Stimulated activated CD4-positive, alpha-beta T cell treated with anti-CD3 and anti-CD28 coated beads, Interleukin-12 subunit alpha, Interleukin-12 subunit beta, amount 100 ng/mL, for 24 hours (primary cell): Measurements from ENCODE around the gene TBC1D24.
A peak's percentile ranks its signal among the peaks of the same experiment; 100 is the strongest.

ENCODE experiments used
- DNase-seq, 2 experiments: peaks; one replicate each; pipeline ENCODE4 v3.0.0-alpha.2; 2020; ENCODE audit warnings: low read depth in 2 of 2

TBC1D24 gene

DNA sequence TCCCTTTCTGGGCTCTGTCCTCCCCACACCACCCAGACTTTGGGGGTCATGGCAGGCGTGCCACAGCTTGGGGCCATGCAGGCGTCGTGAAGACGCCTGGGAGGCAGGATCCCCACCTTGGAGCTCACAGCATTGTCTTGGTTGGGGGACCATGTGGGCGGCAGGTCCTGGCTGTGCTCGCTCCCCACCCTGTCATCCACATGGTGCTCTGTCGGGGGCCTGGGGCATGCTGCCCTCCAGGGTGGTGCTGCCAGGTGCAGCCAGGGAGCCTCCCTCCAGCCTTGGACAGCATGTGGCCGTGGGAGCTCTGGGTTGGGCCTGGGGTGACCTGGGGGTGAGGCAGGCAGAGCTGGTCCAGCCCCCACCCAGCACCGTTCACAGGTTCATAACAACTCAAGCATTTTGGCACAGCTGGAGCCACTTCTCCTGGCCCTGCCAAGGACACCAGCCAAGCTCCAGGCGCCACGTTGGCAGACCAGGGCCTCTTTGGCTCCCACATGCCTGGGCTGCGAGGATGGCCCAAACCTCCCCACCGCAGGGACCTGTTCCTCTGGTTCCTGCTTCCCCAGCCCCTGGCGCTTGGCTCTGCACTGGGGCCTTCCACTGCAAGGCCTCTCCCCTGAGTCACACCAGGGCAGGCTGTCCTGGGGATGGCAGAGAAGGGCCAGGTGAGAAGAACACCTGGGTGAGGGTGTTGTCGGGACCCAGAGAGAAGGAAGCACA, 23.8 kb downstream of the TBC1D24 start:
- DNase-seq: no peak

DNA sequence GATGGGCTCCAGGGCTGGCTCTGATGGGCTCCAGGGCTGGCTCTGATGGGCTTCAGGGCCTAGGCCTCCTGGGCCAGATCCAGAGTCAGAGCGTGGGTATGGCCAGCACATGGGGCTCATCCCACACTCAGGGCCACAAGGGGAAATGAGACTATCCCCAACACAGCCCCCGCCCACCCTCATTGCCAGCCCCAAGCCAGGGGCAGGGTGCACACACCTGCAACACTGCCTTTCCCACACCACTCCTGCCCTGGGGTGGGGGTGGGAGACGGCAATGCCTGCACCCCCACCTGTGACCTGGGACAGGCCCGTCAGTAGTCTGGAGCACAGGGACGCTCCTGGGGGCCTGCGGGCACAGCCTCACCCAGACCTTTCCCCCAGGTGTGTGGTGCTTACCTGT, 24.5 kb downstream of the TBC1D24 start:
- DNase-seq: no peak

DNA sequence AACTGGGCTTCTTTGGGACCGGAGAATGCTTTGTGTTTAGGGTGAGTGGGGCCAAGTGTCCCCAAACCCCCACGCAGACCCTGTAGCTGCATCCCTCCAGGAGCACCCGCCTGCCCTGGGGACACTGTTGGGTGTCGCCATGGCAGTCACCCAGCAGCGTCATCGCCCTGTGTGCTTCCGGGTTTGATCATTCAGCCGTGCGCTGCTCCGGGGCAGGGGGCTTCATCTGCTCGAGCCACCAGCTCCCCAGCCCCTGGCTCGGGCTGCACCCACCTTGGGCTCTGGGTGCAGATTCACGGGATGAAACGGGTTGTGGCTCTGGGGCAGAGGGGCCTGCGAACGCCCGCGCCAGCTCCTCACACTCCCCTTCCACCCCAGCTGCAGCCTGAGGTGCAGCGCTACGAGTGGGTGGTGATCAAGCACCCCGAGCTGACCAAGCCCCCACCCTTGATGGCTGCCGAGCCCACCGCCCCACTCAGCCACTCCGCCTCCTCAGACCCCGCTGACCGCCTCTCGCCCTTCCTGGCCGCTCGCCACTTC, 25.0 kb downstream of the TBC1D24 start:
- DNase-seq: no peak

DNA sequence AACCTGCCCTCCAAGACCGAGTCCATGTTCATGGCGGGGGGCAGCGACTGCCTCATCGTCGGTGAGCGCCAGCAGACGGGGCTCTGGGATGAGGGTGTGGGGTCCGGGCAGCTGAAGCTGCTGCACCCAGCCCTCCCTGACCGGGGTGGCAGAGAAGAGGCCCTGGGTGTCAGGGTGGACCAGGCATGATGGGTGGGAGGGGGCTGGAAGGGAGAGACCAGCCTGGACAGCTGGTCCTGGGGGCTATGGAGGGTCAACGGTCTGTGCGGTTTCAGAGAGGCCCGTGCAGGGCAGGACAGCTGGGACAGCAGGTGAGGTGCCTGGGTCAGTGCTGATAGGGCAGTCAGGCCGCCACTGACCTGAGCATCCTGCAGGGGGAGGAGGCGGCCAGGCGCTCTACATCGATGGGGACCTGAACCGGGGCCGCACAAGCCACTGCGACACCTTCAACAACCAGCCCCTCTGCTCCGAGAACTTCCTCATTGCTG, 25.5 kb downstream of the TBC1D24 start:
- DNase-seq: no peak

DNA sequence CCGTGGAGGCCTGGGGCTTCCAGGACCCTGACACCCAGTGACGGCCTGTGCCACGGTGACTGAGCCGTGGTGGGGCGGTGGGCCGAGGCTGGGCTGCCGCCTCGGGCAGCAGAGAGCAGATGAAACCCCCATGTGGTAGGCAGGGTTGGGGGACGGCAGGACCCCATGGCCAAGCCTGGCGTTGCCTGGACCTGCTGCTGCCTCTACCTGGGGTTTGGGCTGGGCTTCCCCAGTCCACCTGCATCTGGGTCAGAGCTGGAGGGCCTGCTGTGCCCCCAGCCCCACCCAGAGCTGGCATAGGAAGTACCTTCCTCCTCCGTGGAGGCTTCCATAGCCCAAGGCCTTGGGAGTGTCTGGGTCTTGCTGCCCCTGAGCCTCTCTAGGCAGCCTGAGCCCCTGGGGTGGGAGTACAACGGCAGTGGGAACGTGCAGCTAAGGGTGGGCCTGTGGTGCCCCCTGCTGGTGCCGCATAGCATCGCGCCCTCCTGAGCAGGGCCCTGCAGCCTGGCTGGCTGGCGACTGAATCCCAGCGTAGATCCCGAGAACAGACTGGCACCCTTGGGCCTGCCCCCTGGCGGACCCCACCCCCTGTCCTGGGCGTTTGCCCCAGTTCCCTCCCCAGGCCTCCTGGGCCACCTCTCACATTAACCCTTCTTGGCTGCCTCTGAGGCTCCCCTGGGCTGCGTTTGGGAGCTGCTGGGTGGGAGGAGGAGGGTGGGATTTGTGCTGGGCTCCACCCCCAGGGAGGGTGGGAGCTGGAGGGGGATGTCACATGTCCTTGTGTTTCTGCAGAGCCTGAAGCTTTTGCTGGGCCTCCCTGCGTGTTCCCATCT, 26.2 kb downstream of the TBC1D24 start:
- peak; percentile 57 to 75 for DNase-seq

DNA sequence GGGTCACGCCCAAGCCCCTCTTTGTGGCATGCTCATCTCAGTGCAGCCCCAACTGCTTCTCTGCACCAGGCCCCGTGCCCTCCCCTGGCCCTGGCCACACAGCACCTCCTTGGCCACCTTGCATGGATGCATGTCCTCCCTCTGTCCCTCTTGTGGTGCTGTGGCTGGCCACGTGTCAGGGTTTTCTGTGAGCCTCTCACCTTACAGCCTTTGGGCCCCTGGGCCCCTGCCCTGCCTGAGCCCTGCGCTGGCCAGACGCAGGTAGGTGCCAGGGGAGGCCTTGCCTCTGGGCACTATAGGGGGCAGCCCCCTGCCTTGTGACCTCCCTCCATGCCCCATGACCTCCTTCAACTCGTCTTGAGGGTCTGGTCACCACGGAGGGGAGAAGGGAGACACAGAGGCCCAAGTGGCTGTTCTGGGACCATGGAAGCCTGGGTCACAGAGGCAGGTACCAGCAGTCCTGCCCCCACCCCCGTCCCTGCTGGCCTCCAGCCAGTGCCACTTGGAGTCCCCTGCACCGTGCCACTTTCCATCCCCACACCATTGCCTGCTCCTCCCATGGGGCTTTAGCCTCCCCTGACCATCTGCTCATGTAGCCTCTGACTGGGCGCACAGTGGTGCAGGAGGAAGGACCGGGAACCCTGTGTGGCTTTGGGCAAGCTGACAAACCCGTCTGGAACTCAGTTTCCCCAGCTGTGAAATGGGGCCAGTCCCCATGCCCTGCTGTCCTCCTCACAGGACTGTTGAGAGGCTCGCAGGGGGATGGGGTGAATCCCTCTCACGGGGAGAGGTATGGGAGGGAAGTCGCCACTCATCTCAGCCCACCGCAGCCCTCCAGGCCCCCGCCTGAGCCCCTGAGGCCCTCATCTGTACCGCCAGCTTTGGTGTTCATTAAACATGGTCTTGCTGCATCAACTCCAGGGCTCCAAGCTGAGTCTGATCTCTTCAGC, 27.3 kb downstream of the TBC1D24 start:
- DNase-seq: no peak

DNA sequence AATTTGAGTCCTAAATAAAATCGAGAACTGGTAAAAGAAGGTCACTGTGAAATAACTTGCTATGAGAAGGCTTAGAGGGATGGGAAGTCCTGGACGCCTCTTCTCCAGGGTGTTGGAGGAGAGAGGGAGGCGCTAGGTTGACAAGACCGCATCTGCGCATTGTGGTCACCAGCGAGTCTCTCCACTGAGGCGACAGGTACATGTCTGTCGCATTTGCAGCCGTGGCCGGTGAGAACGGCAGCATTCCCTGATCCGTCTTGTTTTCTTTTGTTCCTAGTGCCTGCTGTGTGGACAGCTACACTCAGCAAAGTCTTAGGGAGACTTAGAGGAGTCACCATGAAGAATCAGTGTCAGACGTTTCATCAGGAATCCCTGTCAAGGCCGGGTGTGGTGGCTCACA, 30.8 kb downstream of the TBC1D24 start:
- no peak for DNase-seq

DNA sequence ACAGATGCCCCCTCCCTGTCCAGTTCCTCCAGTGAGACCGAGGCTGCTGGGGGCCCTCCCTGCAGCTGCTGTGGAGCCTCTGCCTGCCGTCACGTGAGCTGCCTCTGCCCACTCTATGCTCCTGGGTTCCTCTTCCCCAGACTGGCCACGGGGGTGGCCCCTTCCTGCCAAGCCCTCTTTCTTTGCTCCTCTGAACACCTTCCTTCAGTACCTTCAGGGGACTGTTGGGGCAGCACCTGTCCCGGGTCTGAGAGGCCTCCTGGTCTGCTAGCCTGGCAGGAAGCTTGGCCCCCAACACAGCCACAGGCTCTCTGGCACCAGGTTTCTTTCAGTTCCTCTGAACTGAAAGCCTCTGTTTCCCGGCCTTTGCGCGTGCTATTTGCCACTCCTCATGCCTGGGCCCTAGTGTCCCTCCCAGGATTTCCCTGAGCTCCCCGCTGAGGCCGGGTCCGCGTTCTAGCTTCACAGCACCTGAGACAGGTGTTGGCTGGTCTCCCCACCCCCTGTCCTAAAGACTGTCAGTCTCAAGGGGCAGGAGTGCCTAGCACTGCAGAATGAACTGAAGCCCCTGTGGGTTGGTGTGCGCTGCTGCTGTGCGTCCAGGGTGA, 32.2 kb downstream of the TBC1D24 start:
- DNase-seq: no peak

DNA sequence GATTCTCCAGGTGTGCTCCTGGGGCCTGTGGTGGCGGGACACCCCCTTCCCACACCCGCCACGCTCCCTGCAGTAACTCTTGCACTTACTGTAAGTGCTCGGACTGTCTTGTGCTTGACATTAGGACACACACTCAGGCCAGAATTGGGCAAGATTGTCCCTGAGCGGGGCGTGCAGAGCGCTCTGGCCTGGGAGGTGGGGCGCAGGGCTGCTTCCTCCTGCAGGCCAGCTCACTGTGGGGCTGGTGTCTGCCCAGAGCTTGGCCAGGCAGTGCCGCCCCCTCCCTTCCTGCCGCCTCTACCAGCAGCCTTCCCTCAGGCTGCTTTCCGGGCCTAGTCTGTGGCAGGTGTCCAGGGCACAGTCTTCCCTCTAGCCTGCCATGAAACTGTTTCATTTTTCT, 32.7 kb downstream of the TBC1D24 start:
- no peak for DNase-seq

DNA sequence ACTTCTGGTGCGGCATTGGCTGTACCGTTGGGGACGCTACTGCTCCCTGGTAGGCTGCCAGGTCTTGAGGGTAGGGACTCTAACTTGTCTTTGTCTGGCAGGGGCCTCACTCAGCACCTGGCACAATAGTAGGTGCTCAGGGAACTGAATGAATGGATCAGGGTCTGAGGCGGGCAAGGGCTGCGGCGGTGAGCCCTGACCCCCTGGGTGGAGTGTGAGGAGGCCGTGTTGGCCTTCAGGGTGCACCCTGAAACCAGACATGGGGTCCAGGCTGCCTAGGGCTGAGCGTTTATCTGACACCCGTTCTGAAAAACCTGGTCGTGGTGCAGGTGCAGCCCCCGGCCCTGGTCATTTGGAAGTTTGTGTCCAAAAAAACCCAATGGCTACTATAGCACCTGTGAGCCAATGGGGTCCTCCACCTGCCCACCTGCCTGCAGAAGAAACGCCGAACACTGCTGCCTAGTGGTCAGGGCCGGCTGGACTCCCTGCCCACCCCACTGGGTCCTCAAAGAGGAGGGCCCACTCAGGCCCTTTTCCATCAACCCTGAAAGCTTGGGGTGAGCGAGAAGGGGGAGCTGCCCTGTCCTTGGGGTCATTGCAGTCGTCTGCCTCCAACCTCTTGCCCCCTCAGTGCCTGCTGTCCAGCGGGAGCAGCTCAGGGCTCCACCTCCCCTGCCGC, 33.9 kb downstream of the TBC1D24 start:
- no peak for DNase-seq

DNA sequence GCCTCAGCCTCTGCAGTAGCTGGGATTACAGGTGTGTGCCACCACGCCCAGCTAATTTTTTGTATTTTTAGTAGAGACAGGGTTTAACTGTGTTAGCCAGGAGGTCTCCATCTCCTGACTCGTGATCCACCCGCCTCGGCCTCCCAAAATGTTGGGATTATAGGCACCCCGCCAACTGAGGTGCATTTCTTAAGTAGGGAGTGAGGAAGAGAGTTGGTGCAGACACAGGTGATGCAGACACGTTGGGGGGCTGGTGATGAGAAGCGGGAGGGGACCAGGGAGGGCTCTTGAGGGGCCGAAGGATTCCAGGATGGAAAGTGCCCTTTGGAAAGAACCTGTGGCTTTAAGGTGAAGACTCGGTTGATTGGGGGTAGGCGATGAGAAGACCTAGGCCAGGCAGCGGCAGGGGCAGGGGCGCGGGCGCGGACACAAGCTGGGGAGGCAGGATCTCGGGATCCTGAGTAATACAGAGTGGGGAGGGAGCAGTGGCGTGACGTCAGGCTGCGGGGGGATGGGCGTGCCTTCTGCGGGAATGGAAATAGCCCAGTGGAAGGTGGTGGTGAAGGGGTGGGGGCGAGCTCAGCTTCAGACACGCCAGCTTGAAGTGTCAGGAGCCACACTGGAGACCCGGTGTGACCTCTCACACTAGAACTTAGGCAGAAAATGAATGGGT, 36.3 kb downstream of the TBC1D24 start:
- no peak for DNase-seq

DNA sequence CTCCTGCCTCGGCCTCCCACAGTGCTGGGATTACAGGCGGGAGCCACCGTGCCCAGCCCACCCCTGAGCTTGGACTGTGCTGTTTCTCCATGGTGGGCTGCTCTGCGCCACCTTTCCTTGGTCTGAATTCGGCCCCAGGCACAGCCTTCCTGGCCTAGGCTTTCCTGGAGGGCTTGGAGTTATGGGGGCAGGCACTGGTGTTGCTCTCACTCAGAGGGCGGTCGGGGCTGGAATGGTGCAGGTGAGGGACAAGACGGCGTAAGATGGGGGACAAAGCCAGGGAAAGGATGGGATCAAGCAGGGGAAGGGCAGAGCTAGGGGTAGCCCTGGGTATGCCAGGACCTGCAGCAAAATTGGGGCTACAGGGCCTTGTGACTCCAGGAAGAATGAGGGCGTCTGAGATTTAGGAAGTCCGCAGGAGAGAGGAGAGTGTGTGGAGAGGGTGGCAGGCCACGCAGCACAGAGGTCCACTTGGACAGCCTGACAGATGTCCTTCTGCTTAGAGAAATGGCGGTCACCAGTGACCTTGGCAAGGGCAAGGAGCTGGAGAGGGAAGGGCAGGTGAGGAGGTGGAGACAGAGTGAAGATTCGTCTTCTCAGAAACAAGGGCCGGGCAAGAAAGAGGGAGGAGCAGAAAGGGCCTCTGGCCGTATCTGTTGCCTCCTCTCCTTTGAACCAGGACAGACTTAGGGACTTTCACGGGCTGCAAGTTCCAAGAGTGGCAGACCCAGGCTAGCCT, 37.2 kb downstream of the TBC1D24 start:
- DNase-seq: no peak

DNA sequence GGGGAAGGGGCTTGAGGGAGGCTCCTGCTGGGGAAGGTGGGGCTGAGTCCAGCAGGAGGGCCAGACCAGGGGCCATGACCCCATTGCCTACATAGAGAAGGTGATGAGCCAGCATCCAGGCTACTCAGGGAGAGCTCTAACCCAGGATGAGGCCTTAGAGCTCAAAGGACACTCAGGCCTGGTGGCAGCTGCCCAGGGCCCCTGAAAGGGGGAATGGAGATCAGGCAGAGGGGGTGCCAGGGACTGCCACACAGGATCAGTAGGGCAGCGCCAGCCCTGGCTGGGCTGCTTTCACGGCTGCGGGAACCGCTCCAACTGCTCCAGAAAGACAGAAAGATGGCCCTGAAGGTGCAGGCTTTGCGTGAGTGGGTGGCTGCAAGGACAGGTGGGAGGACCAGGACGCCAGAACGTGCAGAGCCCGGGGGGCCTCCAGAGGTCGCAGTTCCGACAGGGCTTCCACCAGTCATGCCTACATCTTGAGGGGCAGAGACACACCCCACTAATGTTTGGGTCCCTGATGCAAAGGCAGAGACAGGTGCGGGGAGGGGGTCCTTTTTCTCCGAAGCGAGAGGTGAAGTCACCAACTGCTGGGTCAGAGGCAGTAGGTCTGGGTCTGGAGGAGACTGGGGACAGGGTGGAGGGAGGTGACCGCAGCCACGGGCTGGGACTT, 37.9 kb downstream of the TBC1D24 start:
- DNase-seq: no peak

DNA sequence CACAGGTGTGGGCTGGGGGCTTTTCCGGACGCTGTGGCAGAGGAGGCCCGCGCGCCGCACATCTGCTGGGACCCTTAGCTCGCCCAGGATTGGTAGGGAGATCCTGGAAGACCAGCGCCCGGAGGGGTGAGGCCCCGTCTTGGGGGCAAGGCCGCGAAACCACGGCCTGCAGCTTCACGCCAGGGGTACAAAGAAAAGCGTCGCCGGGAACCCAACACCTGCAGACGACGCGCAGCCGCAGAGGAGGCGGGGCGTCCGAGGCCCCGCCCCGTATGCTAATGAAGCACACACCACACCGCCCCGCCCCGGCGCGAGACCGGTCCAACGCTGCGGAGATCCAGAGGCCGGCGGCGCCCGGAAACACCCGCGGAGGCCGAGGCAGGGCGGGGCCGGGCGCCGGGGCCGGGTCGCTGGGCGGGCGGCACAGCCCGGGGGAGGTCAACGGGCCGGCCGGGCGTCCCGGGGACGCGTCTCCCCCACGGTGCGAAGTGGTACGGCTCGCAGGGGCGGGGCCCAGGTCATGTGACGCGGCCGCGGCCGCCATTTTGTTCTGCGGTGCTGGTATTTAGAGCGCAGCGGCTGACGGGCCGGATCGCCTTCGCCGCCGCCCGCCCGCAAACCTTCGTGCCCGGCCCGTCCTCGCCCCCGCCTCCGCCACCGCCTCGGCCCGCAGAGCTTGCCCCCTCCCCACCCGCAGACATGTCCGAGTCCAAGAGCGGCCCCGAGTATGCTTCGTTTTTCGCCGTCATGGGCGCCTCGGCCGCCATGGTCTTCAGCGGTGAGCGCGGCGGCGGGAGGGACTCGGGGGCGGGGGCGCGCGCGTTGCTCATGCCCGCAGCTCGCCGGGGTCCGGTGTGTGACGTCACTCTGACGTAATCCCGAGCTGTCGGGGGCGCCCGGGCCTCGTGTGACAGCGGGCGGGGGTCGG, 38.7 kb downstream of the TBC1D24 start, which contains the start of gene ATP6V0C:
TSS of gene ATP6V0C (plus strand) at position 548 of the 928 bp plus-strand sequence. CDS start at position 700, 152 bp downstream.
- peak; percentile 76 to 84 for DNase-seq

DNA sequence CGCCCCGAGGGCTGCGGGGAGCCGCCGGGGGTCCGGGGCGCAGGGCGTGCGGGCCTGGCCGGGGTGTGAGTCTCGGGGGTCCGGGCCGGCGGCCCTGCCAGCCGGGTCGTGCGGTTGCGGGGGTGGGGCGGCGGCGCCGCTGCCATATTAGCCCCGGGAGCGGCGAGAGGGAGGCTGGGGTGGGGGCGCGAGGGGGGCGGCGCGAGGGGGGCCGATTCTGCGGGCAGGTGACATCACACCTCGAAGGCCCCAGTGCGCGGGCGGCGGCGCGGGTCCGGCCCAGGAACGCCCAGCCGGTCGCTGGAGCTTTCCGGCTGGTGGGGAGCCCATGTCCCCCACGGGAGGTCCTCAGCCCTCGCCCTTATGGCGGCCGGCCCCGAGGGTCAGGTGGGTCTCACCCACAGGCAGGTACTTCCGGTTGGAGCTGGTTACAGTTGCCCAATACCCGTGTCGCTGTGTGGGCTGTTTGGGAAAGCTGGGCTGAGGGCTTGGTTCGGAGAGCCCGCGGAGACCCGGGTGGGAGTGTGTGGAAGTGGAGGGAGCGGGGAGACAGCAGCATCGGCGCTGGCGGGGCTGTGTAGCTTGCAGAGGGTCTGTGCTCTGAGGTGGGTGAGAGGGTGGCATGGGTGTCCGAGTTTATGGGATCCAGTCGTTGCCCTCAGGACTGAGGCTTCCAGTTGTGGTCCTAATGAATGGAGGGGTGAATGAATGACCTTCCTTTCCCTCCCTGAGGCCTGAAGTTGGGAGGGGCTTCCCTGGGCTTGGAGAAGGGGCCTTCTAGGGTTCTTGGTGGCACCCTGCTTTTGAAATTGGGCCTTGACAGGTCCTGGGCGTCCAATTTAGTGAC, 39.6 kb downstream of the TBC1D24 start:
- DNase-seq: no peak

DNA sequence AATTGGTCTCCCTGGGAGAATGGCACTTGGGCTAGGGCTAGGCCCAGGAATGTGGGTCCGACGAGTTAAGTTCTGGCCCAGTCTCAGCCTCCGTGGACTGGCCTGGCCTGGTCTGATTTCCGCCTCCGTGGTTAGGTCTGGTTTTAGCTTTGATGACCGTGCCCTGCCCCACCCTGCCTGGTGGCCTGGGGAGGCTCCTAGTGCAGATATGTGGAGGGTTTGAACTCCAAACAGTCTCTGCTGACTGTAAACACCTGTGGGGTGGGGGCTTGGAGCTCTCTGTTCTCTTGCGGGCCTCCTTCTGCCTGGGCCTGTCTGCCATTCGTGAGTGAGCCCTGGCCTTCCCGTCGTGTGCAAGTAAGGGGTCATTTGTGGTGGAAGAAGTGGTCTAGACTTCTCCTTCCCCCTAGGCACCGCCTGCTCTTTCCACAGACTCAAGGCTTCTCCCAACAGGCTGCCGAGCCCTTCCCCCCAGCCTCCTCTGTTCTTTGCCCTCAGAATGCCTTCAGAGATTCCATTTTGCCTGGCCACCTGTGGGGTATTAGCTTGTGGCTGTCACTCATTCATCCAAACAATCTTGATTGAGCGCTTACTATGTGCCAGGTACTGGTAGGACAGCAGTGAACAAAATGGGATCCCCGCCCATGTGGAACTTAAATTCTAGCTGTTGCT, 40.4 kb downstream of the TBC1D24 start:
- no peak for DNase-seq
